ENCODE data around the gene FSTL4.
"Not testable (repeated sequence)": the region's sequence is repeated elsewhere in the genome, so short reads cannot be mapped to it uniquely, and the experiment has no call there.

The FSTL4 gene

DNA sequence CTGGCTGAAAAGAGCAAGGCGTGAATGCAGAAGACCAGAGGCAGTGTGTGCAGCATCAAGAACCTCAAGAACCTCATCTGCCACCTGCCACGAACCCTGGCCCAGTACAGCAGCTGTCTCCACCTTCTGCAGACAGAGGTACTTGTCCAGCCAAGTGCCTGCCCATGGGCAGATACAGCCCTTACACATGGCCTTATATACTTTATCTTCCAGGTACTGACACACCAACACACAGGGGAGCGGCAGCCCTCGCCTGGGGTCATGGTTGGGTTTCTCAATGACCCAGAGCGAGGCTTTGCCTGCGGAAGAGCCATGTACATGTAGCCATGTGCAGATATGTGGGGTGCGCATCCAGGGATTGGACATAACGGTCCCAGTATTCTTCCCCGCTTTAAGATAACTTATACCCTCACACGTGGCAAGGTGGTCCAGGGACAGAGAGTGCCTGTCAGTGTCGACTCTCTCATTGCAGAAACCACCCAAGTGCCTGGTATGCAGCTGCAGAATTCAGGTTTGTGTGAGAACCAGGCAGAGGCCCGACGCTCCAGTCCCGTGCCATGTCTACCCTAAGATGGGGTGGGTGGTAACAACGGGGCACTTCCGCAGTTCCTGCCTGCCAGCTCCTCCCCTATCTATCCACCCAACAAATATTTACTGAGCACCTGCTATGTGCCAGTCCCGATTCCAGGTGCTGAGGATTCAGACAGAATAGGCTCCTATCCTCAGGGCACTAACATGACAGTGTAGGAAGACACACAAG, 206.9 kb downstream of the FSTL4 start:
- no peak for DNase-seq

DNA sequence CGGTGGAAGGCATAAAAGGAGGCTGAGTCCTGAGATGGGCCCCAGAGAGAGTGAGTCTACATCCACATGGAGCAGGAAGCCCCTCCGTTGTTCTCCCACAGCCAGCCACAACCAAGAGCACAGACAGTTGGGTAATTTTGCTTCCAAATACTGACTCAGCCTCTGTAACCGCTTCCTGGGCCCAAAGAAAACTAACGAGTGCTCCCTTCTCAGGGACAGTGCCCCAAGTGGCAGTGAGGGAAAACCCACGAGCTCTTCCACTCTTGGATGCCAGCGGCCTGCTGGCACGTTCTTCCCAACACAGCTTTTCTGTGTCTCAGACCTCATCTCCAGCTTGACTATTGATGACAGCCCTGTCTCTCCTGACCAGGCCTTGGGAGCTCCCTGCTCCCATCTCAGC, 207.6 kb downstream of the FSTL4 start:
- DNase-seq: no peak

DNA sequence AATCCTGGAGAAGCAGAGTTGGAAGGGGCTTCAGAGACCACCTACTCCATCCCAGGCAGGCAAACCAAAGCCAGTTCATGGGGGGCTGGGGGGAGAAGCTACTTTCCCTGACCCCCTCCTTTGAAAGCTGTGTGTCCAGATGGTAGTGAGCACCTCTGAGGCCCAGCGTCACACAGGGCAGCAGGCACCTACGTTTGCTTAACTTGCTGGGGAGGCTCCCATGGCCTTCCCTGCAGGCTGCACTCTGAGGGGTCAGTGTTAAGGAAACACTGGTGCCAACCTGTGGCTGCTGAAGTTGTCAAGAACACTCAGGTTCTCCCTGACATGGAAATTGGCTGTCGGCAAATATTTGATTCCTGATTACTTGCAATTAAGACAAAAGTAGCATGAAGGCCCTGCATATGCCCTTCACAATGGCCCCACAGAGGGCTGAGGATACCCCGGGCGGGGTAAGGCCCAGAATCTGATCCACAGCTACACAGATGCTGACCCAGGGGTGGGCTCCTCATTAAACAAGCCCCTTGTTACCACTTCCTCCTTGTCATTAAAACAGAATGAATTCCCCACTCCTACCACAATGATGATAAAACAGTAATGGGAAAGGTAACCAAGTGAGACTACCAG, 208.5 kb downstream of the FSTL4 start:
- no peak for DNase-seq

DNA sequence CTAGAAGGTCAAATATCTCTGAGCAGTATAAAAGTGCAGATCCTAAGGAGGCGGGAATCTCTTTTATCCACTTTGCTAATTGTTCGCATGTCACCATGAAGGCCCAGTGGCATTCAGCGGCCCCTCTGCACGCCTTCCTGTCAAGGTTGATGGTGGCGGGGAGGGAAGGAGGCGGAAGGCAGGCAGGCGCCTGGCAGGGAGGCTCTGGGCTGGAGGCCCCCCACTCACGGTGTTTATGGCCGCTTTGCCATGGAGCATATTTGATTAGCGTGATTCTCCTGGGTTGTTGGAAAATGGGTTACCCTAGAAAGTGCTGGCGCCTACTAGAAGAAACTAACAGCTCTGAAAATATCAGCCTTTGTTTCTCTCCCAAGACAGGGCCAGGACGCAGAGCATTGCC, 209.6 kb downstream of the FSTL4 start:
- DNase-seq: no peak

DNA sequence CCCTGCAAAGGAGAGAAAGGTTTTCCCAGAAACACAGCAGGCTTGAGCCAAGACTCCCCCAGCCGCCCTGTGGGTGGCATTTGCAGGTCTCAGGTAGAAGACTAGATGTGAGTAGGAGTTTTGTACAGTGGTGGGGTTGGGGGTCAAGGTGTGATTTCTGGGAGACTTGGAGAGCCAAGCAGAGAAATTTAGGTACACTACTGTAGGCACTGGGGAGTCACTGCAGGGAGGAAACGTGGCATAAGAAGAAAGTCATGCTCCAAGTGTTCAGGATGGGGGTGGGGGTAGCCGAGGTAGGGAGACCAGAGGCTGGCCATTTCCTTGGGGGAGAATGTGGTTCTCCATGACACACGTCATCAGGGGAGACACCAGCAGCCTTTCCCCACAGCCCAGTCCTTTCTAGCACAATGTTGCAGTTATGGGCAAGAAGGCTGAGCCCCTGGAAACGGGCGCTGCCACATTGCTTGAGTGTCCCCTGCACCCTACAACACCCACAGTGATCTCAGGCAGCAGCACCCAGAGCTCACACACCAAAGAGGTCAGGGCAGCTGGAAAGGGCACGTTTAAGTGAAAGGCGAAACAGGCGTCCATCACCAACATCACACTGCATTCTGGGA, 210.5 kb downstream of the FSTL4 start:
- no peak for DNase-seq

DNA sequence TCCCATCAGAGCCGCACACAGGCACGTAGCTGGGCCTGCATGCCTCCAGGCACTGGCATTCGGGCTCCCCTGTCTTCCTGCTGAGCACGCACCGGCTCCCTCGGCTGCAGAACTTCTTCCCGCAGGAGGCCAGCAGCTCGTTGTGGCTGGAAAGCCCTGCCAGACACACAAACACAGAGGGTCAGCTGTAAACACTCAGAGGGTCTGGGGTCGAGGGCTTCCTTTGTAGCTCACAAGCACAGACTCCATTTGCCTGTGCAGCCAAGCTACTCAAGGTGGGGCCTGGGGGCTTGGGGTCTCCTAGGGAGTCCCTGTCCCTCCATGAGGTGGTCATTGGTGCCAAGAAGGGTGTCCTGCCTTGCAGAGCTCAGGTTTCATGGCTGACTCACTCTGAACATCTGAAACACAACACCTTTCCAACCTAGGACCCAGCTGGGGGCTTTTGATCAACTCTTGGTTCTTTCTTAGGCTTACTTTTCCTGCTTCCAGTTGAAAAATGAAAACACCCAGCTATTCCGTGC, 211.4 kb downstream of the FSTL4 start:
- DNase-seq: no peak

DNA sequence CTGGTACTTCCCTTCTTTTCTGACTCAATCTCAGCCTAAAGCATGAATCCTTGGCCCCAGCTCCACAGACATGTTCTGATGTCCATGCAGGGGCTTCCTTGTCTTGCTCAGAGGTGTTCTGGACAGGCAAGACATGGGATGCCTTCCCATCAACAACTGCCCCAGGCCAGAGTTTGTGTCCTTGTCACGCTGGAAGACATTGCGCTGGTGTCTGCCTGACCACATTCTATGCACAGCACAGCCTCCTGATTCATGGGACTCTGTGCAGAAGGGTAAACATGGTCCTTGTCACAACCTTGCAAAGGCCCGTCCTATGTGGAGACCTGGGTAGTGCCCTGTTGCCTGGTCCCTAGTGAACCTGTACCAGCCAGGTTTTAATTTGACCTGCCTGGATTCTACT, 212.2 kb downstream of the FSTL4 start:
- no peak for DNase-seq

DNA sequence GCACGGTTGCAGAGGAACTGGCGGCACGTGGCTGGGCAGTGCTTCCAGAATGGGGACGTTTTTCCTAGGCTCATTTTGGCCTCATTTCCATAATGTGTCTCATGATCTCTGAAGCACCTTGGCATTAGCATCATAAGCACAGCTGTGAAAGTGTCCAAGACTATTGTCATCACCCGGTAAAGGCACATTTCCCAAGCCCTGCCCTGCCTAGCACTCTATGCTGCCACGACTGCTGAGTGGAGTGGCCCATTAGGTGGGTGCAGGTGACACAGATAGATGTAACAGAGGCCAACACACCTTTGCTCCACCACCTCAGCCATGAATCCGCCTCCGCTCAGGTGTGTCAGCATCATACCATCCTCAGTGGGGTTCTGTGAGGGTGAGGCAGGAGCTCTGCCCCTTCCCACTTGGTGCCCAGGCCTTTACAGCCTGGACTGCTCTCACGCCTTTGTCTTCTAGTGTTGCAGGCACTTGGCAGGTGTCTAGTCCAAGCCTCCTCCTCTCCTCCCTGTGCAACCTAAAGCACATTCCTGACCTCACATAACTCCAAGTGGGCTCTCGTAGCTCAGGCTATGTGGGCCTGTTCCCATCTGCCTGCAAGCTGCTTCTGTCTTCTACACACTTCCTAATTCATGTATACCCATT, 213.0 kb downstream of the FSTL4 start:
- no peak for DNase-seq

DNA sequence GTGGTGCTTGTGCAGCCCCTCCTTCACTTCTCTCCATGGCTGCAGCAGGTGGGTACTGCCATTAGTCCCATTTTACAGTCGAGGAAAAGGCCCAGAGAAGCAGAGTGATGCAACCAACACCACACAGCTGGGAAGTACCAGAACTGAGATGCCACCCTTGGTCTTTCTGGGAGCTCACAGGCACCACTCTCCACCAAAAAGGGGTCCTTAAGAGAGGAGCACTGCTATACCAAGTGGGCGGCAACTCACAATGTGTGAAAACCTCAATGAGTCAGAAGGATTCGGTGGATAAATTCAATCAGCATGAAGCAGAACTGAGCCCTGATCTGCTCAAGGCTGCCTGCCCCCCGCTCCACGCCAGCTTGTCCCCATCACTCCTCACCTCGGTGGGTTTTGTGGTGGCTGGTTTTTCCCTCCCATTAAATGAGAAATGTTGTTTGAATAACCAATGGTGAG, 213.7 kb downstream of the FSTL4 start:
- DNase-seq: no peak

DNA sequence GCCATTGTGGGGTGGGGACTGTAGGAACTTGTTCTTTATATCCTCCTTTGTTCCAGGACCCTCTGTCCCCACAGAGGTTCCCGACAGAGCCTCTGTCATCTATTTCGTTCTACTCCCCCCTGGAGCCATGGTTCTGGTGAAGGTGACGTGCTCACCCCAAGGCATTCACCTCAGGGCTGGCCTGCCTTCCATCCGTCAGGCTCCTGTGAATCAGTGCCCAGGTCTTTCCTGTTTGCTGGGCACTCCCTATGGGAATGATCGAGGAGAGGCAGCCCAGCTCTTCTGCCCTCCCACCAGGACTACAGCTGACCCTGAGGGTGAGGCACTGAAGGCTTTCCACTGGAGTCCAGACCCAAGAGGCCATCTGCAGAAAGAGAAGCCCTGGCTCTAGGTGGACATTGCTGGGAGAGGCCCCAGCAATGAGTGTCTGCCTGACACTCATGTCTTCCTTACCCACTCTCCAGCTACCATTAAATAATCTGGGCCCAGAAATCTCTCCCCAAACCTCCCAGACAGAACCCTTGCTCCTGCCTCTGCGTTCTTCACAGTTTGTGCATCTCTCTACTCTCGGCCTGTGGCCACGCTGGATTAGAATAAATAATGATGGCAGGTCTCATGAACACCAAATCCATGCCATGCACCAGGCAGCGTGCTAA, 214.2 kb downstream of the FSTL4 start:
- DNase-seq: no peak

DNA sequence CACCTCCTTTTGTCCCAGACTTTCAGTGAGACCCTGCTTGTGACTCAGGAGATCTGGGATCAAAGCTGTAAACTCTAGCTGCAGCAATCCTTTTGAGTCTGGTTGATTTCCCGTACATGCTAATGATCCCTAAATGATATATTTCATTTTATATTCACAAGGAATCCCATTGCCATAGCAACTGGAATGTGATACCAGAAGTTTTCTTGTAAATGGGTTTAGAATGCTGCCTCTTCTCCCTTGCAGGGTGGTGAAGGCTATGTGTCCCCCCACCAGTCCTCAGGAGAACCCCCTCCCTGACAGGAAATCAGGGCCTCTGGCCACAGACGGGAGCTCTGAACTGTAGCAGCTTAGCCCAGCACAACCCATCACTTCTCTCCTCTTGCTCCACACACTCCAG, 215.0 kb downstream of the FSTL4 start:
- DNase-seq: no peak

DNA sequence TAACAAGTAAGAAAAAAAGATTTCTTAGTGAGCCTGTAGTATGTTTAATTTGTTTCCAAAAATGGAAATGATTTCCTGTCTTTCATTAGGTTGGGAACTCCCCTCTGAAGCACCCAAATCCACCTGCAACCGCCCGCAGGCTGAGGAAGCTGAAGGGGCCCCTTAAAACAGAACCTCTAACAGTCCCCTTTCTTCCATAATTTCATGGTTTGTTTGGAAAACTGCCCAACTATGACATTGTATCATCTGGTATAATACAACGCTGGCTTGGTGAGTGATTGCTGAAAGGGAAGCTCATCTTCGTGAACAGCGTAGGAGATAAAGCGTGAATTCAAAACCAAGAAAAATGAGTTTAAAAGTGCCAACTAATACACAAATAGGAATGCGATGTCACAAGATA, 215.5 kb downstream of the FSTL4 start:
- DNase-seq: no peak

DNA sequence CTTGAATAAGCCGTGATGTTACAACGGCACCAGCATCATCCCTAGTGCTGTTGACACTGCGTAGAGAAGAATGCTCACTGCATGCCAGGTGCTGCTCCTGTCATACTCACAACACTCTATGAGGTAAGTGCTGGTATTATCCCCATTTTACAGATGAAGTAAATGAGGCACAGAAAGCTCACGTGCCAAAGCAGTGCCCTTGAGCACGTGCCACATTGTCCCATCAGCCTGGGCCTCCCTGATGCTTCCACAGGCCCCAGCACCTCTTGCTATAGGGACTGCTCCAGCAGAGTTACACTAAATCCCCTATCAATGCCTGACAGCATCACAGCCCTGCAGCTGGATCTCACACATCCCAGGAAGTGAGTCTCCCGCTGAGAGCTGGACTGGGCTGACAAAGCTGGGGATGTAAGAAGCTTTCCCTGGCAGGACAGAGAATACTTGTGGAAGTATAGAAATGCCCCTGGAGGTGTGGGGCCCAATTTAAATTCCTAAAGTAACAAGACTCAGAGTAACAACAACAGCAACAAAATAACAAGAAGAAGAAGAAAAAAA, 216.1 kb downstream of the FSTL4 start:
- DNase-seq: no peak

DNA sequence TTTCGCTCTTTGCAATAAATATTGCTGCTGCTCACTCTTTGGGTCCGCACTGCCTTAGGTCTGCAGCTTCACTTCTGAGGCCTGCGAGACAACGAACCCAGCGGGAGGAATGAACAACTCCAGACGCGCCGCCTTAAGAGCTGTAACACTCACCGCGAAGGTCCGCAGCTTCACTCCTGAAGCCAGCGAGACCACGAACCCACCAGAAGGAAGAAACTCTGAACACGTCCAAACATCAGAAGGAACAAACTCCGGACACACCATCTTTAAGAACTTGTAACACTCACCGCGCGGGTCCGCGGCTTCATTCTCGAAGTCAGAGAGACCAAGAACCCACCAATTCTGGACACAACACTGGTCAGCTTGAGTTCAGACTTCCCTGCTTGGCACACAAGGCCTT, 217.1 kb downstream of the FSTL4 start:
- DNase-seq: not testable (repeated sequence)

DNA sequence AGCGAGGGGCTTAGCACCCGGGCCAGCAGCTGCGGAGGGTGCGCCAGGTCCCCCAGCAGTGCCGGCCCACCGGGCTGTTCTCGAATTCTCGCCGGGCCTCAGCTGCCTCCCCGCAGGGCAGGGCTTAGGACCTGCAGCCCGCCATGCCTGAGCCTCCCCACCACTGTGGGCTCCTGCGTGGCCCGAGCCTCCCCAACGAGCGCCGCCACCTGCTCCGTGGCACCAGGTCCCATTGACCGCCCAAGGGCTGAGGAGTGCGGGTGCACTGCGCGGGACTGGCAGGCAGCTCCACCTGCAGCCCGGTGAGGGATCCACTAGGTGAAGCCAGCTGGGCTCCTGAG, 217.9 kb downstream of the FSTL4 start:
- not testable (repeated sequence) for DNase-seq

DNA sequence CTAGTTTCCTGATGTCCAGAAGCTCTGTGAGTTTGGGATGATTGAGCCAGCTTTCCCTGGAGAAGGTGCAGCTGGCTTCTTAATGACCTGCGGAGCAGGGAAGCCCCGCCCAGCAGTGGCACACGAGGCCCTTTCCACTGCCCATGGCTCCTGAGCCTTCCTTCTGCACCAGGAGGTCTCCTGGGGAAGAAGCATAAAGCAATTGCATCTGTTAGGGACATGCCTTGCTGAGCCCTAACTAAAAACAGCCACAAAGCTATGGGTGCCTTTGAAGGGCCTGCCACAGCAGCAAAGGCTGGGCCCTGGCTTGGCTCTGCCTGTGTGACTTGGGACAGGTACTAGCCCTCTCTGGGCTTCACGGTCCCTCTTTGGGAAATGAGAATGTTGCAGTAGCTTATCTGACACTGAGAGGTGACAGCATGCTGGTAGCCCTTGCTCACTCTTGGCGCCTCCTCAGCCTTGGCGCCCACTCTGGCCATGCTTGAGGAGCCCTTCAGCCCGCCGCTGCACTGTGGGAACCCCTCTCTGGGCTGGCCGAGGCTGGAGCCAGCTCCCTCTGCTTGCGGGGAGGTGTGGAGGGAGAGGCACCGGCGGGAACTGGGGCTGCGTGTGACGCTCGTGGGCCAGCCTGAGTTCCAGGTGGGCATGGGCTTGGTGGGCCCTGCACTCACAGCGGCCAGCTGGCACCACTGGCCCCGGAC, 218.4 kb downstream of the FSTL4 start:
- no peak for DNase-seq

DNA sequence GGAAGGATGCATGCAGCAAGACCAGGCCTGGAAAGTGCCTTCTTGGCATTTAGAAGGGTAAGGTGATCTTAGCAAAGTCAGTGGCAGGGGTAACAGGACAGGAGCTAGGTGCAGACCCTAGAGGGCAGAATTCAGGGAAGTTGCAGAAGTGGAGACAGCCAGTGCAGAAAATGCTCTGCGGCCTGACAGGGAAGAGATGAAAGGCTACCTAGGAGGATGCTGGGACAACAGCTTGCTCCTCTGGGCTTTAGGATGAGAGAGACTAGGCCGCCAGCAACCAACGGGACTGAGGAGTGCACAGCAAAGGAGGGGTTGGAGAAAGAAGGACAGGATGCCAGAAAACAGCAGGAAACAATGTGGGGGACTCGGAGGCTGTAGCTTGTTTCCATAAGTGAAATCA, 219.9 kb downstream of the FSTL4 start:
- DNase-seq: no peak

DNA sequence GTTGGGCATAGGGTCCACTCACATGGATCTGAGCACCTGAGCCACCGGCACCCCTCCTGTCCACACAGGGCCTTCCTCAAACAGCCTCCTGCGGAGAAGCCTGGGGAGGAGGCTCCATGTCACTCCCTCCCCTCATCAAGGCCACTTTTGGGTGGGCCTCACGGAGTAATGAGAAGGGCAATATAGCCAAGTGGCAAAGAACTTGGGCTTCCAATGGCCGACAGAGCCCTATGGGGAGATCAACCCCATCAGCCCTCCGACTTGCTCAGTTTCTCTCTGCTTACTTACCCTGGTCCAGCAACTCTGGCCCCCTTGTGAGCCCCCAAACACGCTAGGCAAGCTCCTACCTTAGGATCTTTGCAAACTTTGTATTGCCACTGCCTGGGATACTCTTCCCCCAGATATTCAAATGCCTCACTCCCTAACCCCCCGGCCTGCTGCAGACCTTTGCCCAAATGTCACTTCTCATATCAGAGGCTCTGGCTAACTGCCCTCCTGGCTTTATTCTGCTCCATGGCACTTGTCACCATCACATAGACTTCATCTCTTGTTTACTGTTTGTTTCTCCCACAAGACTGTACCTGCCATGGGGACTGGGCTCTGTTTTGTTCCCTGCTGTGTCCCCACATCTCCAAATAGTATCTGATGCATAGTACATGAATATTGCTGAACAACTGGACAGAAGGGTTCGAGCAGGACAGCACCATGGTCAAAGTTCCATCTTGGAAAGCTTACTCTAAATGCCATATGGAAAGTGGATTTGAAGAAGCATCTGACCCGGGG, 220.8 kb downstream of the FSTL4 start:
- DNase-seq: no peak

DNA sequence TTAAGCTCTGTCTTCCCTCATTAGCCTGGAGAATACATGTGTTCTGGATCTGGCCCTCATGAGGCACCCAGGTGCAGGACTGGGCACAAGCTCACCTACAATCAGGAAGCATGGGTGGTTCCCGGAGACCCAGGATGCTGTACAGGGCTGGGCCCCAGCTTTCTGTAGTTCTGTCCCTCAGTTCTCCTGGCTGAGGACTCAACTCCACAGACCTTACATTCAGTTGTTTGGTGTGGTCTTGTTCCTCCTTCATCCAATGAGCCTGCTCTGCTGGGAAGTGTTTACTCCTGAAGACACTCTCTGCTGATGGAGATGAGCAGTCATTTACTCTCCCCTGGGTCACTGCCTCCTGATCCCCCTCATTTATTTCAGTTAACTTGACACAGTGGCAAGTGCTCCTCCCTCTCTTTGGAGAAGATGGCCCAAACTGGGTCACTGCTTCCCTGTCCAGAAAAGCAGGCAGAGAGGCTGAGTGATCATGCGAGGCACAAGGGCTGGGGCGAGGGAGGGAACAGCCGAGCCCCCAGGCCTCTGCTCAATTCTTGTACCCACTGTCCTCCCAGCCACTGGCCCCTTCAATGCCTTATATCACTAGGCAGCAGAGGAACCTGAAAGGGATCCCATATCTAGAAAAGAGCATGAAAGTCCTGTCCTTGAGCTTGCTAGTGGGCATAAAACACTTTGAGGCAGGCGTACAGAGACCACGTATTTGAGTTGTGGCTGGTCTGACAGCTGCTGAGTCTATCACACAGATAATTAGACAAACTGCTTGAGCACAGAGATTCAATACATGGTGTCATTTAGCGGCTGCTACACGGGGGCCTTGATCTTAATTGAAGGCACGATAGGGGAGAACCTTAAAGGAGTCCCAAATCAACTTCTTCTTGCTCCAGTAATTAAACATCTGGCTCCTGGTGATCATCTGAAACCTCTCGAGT, 221.7 kb downstream of the FSTL4 start:
- DNase-seq: no peak

Measured in nucleus accumbens (tissue), 56 donors.